HL-60 (cell line): ENCODE measurements around the gene FAM117A.

Experiments
- GABPA ChIP-seq: IDR thresholded peaks from 2 replicates; pipeline ENCODE4 v1.6.1; 2012; ENCODE audit warnings: low read depth
- POLR2AphosphoS5 ChIP-seq: IDR thresholded peaks from 2 replicates; pipeline ENCODE4 v1.6.1; 2012; ENCODE audit warnings: low read depth
- REST ChIP-seq: IDR thresholded peaks from 2 replicates; pipeline ENCODE4 v1.6.1; 2012; ENCODE audit warnings: low read depth; ENCODE audit not compliant: insufficient replicate concordance
- SPI1 ChIP-seq: IDR thresholded peaks from 2 replicates; pipeline ENCODE4 v1.6.1; 2012; ENCODE audit warnings: low read depth, mild to moderate bottlenecking, borderline replicate concordance
- TF ChIP-seq, protein P1 (sequence below): IDR thresholded peaks from one replicate; pipeline ENCODE4 v1.5.1; 2011; ENCODE audit warnings: low read length, control low read depth, inconsistent platforms; ENCODE audit not compliant: insufficient read depth

- TF ChIP-seq REST (no peak), POLR2AphosphoS5 (no peak), SPI1 (no peak), GABPA (no peak)
- TF ChIP-seq, protein P1, sequence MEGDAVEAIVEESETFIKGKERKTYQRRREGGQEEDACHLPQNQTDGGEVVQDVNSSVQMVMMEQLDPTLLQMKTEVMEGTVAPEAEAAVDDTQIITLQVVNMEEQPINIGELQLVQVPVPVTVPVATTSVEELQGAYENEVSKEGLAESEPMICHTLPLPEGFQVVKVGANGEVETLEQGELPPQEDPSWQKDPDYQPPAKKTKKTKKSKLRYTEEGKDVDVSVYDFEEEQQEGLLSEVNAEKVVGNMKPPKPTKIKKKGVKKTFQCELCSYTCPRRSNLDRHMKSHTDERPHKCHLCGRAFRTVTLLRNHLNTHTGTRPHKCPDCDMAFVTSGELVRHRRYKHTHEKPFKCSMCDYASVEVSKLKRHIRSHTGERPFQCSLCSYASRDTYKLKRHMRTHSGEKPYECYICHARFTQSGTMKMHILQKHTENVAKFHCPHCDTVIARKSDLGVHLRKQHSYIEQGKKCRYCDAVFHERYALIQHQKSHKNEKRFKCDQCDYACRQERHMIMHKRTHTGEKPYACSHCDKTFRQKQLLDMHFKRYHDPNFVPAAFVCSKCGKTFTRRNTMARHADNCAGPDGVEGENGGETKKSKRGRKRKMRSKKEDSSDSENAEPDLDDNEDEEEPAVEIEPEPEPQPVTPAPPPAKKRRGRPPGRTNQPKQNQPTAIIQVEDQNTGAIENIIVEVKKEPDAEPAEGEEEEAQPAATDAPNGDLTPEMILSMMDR = no peak
Measured at GRCh38 chr17:49691086-49691676, 72.8 kb downstream of the FAM117A start.
